Ramos (cell line): ENCODE results near the gene ST6GALNAC1.

Experiments used
- in situ Hi-C: fragments of 300-500 bp; cut with MboI; formaldehyde crosslinking; loops from one replicate; pipeline ENCODE4 v1.14.3; 2022; ENCODE audit warnings: low sequenced_read_pairs; ENCODE audit not compliant: unreplicated experiment

The ST6GALNAC1 gene

DNA sequence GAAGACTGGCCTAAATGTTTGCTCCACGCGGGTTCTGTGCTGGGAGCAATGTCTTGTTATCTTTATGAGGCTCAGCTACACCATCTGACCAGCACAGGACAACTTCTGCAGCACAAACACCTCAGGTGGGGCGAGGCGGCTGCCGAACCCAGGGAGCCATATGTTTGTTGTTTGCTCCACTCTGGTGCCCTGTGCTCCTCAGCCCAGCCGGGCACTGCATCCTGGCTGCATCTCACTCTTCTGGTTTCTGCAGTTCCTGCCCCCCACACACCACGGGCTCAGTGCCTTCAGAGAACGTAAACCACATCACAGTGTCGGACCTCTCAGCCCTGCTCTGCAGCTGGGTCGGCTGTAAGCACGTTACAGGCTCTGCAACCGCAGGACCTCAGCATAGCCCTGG, 34.8 kb upstream of the ST6GALNAC1 start:
- in situ Hi-C loops, result no loop called here

GRCh38 chr17:76677406-76677805, 33.8 kb upstream of the ST6GALNAC1 start:
- in situ Hi-C loops, result no loop called here

GRCh38 chr17:76676629-76677028, 33.1 kb upstream of the ST6GALNAC1 start:
- in situ Hi-C loops, result no loop called here

GRCh38 chr17:76675648-76676047, 32.1 kb upstream of the ST6GALNAC1 start:
- in situ Hi-C loops, result no loop called here

DNA sequence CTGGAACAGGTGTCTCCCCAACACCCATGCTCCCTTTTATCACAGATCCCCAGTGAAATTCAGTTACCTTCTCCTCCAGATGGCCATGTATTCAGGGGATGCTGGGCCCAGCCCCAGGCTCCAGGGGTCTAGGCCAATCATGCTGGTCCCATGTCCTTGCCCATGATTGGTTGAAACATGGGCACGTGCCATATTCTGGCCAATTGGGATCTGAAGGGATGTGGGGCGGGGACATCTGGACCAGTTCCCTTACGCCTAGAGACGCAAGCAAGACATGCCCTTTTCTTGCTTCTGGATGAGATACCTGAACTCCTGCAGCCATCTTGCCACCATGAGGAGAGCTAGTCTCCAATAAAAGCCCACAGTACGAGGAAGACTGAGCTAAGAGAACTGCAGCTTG, 31.0 kb upstream of the ST6GALNAC1 start:
- in situ Hi-C loops, result no loop called here

GRCh38 chr17:76673729-76674128, 30.2 kb upstream of the ST6GALNAC1 start:
- in situ Hi-C loops, result no loop called here

DNA sequence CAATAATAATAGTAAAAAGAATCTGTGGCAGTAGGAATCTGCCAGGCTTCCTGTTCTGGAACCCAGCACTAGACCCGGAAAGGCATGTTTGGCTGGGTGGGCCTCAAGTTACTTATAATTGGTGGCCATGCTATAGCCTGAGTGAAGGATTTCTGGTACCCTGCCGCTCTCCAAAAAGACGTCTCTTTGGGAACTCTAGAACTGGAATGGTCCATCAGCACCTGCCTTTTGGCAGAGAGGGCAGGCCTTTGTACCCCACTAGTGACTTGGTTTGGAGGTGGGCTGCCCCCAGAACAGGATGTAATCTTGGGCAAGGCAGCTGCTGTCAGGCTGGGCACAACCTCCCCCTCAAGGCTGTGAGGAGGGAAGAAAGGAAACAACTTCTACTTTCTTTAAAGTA, 29.3 kb upstream of the ST6GALNAC1 start:
- in situ Hi-C loops, result no loop called here

DNA sequence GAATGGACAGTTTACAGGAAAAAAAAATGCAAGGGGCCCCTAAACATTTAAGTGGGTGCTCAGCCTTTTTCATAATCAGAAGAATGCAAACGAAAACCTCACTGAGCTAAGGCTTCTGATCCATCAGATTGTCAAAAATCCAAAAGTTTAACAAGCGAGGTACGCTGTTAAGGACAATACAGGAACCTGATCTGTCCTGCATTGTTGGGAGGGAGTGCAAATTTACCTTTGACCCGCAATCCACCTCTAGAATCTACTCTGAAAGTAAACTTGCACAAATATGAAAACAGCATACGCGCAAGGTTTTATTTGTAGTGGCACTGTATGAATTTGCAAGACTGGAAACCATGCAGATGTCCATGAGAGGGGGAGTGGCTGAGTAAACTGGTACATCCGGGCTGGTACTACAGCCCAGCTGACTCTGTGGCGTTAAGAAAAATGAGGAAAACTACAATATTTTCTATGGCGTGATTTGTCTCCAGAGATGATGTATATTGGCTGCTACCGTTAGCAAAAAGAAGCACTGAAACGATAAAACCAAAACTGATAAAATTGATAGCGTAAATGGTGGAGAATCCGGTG, 28.8 kb upstream of the ST6GALNAC1 start:
- in situ Hi-C loops, result no loop called here

DNA sequence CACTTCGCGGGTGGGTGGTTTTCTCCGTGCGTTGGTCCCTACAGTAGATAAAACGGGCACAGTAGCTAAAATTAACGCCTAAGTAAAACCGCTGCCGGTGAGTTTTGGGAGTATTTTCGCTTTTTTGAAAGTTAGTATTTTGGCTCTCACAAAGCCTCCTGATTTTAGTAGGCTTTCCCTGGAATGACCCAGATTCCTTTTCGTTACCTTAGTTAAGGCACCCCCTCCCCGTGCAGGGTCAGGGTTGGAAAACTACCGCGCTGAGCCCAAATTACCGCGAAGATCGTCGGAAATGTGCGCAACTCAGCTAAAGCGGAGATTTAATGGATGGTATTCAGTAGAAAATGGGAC, 28.3 kb upstream of the ST6GALNAC1 start:
- in situ Hi-C loops, result no loop called here

GRCh38 chr17:76671123-76671911, 27.8 kb upstream of the ST6GALNAC1 start:
- in situ Hi-C loops, result no loop called here

GRCh38 chr17:76670718-76671122, 27.2 kb upstream of the ST6GALNAC1 start:
- in situ Hi-C loops, result no loop called here

GRCh38 chr17:76670020-76670717, 26.6 kb upstream of the ST6GALNAC1 start:
- in situ Hi-C loops, result no loop called here

GRCh38 chr17:76667786-76668453, 24.4 kb upstream of the ST6GALNAC1 start:
- in situ Hi-C loops, result no loop called here

GRCh38 chr17:76667491-76667755, 23.9 kb upstream of the ST6GALNAC1 start:
- in situ Hi-C loops, result no loop called here

DNA sequence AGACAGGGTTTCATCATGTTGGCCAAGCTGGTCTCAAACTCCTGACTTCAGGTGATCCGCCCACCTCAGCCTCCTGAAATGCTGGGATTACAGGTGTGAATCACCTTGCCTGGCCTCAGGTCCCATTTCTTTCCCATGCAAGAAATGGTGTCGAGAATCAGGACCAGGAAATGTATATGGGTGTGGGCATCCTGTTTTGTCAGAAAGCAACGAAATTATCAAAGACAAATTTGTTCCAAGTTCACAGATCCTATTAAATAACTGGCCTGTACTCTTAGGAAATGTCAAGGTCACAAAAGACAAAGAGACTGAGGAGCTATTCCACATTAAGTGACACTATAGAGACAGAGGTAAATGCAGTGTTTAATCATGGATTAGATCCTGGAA, 17.1 kb upstream of the ST6GALNAC1 start:
- in situ Hi-C loops, result no loop called here

- in situ Hi-C loops, result no loop called here
Observed at GRCh38 chr17:76659928-76660655, 16.5 kb upstream of the ST6GALNAC1 start.

GRCh38 chr17:76658242-76658662, 14.7 kb upstream of the ST6GALNAC1 start:
- in situ Hi-C loops, result no loop called here

DNA sequence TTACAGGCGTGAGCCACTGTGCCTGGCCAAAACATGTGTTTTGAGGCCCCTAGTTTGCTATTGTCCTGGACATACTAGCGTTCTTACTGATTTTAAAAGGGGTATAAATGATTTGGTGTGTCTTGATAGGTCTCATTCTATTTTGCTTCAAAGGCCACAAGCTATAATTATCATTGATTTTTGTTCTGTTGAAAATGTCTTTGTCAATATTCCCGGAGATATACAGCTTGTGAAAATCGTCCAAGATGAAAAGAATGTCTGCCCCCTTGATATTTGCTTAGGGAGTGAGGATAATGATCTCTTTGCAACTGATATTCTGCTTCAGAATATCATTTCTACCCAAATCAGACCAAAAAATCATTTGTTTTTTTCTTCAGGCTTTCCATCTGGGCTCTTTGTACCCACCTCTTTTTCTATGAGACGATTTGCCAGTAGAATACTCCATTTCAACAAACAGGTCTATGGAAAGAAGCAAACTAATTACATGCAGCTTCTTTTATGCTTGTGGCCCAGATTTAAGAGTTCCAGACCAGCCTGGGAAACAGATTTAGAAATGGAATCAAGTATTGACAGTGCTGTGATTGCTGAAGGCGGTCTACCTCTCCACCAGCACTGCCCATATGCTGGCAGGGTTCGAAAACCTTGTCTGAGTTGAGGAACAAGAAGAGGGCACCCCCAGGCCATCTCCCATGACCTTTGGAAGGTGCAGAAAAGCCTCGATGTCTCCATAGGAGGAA, 14.1 kb upstream of the ST6GALNAC1 start:
- in situ Hi-C loops, result no loop called here

DNA sequence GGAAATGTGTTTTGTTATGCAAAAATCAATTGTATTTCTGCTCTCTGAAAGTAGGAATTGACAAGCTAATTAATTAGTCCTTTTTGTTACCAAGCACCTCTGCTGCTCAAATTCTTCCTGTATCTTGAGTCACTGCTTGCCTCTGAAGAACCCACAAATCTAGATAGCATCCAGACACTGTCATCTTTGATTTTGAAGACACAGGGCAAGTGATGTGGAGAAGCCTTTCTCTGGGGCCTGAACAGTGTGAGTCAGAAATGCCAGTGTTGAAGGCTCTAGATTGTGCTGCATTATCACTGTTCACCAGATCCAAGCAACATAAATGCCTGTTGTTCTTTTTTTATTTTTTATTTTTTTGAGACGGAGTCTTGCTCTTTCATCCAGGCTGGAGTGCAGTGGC, 10.9 kb upstream of the ST6GALNAC1 start:
- in situ Hi-C loops, result no loop called here

DNA sequence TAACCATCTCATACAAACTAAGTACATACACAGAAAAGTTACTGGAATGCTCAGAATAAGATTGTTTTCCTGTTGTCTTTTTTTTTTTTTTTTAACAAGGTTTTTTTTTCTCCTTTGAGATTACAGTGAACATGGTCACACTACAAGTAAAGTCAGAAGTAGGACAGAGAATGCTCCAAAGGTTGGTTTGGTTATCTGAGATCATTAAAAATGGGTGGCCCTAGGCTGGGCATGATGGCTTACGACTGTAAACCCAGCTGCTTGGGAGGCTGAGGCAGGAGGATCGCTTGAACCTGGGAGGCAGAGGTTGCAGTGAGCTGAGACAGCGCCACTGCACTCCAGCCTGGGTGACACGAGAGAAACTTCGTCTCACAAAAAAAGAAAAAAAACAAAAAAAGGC, 6.9 kb upstream of the ST6GALNAC1 start:
- in situ Hi-C loops, result no loop called here
